ENCODE data around the gene DRAM2.

GRCh38 chr1:111172463-111172862, 32.6 kb upstream of the DRAM2 start:
- no peak for TF ChIP-seq BRCA1 (IDR thresholded peaks at IDR 0.05)
- no peak for TF ChIP-seq BRCA1 (CRISPR knock-in tag; IDR thresholded peaks at IDR 0.05)
- TF ChIP-seq CCNT2 (IDR thresholded peaks at IDR 0.05; ENCODE audit: borderline replicate concordance, extremely low read depth, insufficient read length, low read depth, low read length), result peak; percentile 29
- TF ChIP-seq SMARCE1 (IDR thresholded peaks at IDR 0.05), result peak; percentile 72; the same call in 1 of the 2 replicates
- TF ChIP-seq JUNB (CRISPR knock-in tag; conservative IDR thresholded peaks at IDR 0.05), result no peak
- TF ChIP-seq RAD21 (CRISPR knock-in tag; conservative IDR thresholded peaks at IDR 0.05 in 1 of 2, IDR thresholded peaks at IDR 0.05 in 1 of 2), result no peak
- no peak for TF ChIP-seq TAF9B (IDR thresholded peaks at IDR 0.05; ENCODE audit: partially characterized antibody)
- TF ChIP-seq L3MBTL2 (IDR thresholded peaks at IDR 0.05), result no peak
- TF ChIP-seq, protein P1, sequence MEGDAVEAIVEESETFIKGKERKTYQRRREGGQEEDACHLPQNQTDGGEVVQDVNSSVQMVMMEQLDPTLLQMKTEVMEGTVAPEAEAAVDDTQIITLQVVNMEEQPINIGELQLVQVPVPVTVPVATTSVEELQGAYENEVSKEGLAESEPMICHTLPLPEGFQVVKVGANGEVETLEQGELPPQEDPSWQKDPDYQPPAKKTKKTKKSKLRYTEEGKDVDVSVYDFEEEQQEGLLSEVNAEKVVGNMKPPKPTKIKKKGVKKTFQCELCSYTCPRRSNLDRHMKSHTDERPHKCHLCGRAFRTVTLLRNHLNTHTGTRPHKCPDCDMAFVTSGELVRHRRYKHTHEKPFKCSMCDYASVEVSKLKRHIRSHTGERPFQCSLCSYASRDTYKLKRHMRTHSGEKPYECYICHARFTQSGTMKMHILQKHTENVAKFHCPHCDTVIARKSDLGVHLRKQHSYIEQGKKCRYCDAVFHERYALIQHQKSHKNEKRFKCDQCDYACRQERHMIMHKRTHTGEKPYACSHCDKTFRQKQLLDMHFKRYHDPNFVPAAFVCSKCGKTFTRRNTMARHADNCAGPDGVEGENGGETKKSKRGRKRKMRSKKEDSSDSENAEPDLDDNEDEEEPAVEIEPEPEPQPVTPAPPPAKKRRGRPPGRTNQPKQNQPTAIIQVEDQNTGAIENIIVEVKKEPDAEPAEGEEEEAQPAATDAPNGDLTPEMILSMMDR (IDR thresholded peaks at IDR 0.05 in 2 of 3, conservative IDR thresholded peaks at IDR 0.05 in 1 of 3; ENCODE audit: insufficient read depth in 2 of 3, low read depth in 1 of 3, low read length in 3 of 3), result no peak
- no peak for TF ChIP-seq ZFX (CRISPR knock-in tag; IDR thresholded peaks at IDR 0.05)
- TF ChIP-seq PHF8 (IDR thresholded peaks at IDR 0.05; ENCODE audit: borderline replicate concordance, low read length), result no peak
- no peak for TF ChIP-seq FOXO4 (CRISPR knock-in tag; IDR thresholded peaks at IDR 0.05)
- TF ChIP-seq FOXA3 (CRISPR knock-in tag; conservative IDR thresholded peaks at IDR 0.05 in 1 of 2, IDR thresholded peaks at IDR 0.05 in 1 of 2), result no peak

All from K562 (cell line).